ENCODE results near the gene FITM2.

FITM2 gene

GRCh38 chr20:44344723-44345122, 33.7 kb upstream of the FITM2 start:
- no peaks in the 10 kb centered on the region for H3K4me1 ChIP-seq (ENCODE audit: control extremely low read depth in 1 of 4, control insufficient read depth in 4 of 4, insufficient read depth in 4 of 4, low read length in 3 of 4)
- H3K36me3 ChIP-seq (ENCODE audit: control insufficient read depth in 4 of 4, insufficient read depth in 4 of 4, low read length in 3 of 4), result no peaks in the 10 kb centered on the region
- H3K27ac ChIP-seq (ENCODE audit: insufficient read depth in 1 of 2, low read depth in 1 of 2, low read length in 2 of 2, poor library complexity in 1 of 2, severe bottlenecking in 2 of 2), result no peak overlapping the region
- ChIA-PET POLR2A (no interaction called here), CTCF (no interaction called here)
- H3K27me3 ChIP-seq (replicated peaks in 2 of 5; ENCODE audit: control insufficient read depth in 4 of 5, insufficient read depth in 5 of 5, low read length in 4 of 5), result peaks cover 0 to 2% (median 0%) of the 10 kb centered on the region in 5 experiments
- no peak overlapping the region for H3K4me3 ChIP-seq (ENCODE audit: control insufficient read depth in 1 of 7, extremely low read depth in 1 of 7, insufficient read depth in 4 of 7, low read depth in 2 of 7, low read length in 6 of 7)
- DNase-seq, result no peak
- no CpG with 5 or more reads among the region's 4 CpGs for WGBS (ENCODE audit: insufficient coverage)
- H3K9me3 ChIP-seq (ENCODE audit: control extremely low read depth in 1 of 5, control insufficient read depth in 4 of 5, insufficient read depth in 2 of 5, low read depth in 1 of 5, low read length in 4 of 5), result no peaks in the 10 kb centered on the region

- Histone ChIP-seq H3K4me3 (ENCODE audit: control insufficient read depth in 1 of 7, extremely low read depth in 1 of 7, insufficient read depth in 4 of 7, low read depth in 2 of 7, low read length in 6 of 7) (no peak overlapping the region), H3K27ac (ENCODE audit: insufficient read depth in 1 of 2, low read depth in 1 of 2, low read length in 2 of 2, poor library complexity in 1 of 2, severe bottlenecking in 2 of 2) (no peak overlapping the region), H3K36me3 (ENCODE audit: control insufficient read depth in 4 of 4, insufficient read depth in 4 of 4, low read length in 3 of 4) (no peaks in the 10 kb centered on the region), H3K9me3 (ENCODE audit: control extremely low read depth in 1 of 5, control insufficient read depth in 4 of 5, insufficient read depth in 2 of 5, low read depth in 1 of 5, low read length in 4 of 5) (no peaks in the 10 kb centered on the region), H3K4me1 (ENCODE audit: control extremely low read depth in 1 of 4, control insufficient read depth in 4 of 4, insufficient read depth in 4 of 4, low read length in 3 of 4) (no peaks in the 10 kb centered on the region), H3K27me3 (replicated peaks in 2 of 5; ENCODE audit: control insufficient read depth in 4 of 5, insufficient read depth in 5 of 5, low read length in 4 of 5) (peaks cover 0 to 6% (median 0%) of the 10 kb centered on the region in 5 experiments)
- CTCF ChIA-PET, result no interaction called here
- 98% methylated on average over 7 of the region's 12 CpGs for WGBS (ENCODE audit: insufficient coverage)
- POLR2A ChIA-PET, result no interaction called here
- DNase-seq, result no peak
These were observed 32.2 kb upstream of the FITM2 start for GRCh38 chr20:44343162-44343675.

GRCh38 chr20:44342248-44342647, 31.2 kb upstream of the FITM2 start:
- no peaks in the 10 kb centered on the region for H3K4me1 ChIP-seq (ENCODE audit: control extremely low read depth in 1 of 4, control insufficient read depth in 4 of 4, insufficient read depth in 4 of 4, low read length in 3 of 4)
- H3K9me3 ChIP-seq (ENCODE audit: control extremely low read depth in 1 of 5, control insufficient read depth in 4 of 5, insufficient read depth in 2 of 5, low read depth in 1 of 5, low read length in 4 of 5), result no peaks in the 10 kb centered on the region
- H3K27ac ChIP-seq (ENCODE audit: insufficient read depth in 1 of 2, low read depth in 1 of 2, low read length in 2 of 2, poor library complexity in 1 of 2, severe bottlenecking in 2 of 2), result no peak overlapping the region
- H3K27me3 ChIP-seq (replicated peaks in 2 of 5; ENCODE audit: control insufficient read depth in 4 of 5, insufficient read depth in 5 of 5, low read length in 4 of 5), result peaks cover 0 to 12% (median 0%) of the 10 kb centered on the region in 5 experiments
- 81% methylated on average over 4 of the region's 6 CpGs for WGBS (ENCODE audit: insufficient coverage)
- ChIA-PET POLR2A (no interaction called here), CTCF (interaction anchor here (1.2 kb wide), 1 partner anchor 124 kb away, joined by 3 read pairs; no protein-coding TSS in a partner anchor)
- no peaks in the 10 kb centered on the region for H3K36me3 ChIP-seq (ENCODE audit: control insufficient read depth in 4 of 4, insufficient read depth in 4 of 4, low read length in 3 of 4)
- H3K4me3 ChIP-seq (ENCODE audit: control insufficient read depth in 1 of 7, extremely low read depth in 1 of 7, insufficient read depth in 4 of 7, low read depth in 2 of 7, low read length in 6 of 7), result no peak overlapping the region
- DNase-seq, result no peak

GRCh38 chr20:44336725-44337380, 25.9 kb upstream of the FITM2 start, which contains the start of gene R3HDML:
TSS of gene R3HDML (plus strand) at chr20:44337043. CDS start at chr20:44337158, 115 bp downstream.
- WGBS (ENCODE audit: insufficient coverage), result 95% methylated on average over 16 of the region's 16 CpGs
- no peaks in the 10 kb centered on the region for H3K9me3 ChIP-seq (ENCODE audit: control extremely low read depth in 1 of 5, control insufficient read depth in 4 of 5, insufficient read depth in 2 of 5, low read depth in 1 of 5, low read length in 4 of 5)
- ChIA-PET POLR2A (no interaction called here), CTCF (no interaction called here)
- H3K4me1 ChIP-seq (ENCODE audit: control extremely low read depth in 1 of 4, control insufficient read depth in 4 of 4, insufficient read depth in 4 of 4, low read length in 3 of 4), result no peaks in the 10 kb centered on the region
- H3K36me3 ChIP-seq (ENCODE audit: control insufficient read depth in 4 of 4, insufficient read depth in 4 of 4, low read length in 3 of 4), result no peaks in the 10 kb centered on the region
- no peak within 1 kb of the TSS for H3K4me3 ChIP-seq (ENCODE audit: control insufficient read depth in 1 of 7, extremely low read depth in 1 of 7, insufficient read depth in 4 of 7, low read depth in 2 of 7, low read length in 6 of 7)
- DNase-seq, result no peak
- H3K27ac ChIP-seq (ENCODE audit: insufficient read depth in 1 of 2, low read depth in 1 of 2, low read length in 2 of 2, poor library complexity in 1 of 2, severe bottlenecking in 2 of 2), result no peak within 1 kb of the TSS
- H3K27me3 ChIP-seq (replicated peaks in 2 of 5; ENCODE audit: control insufficient read depth in 4 of 5, insufficient read depth in 5 of 5, low read length in 4 of 5), result peaks cover 0 to 24% (median 16%) of the 10 kb centered on the region in 5 experiments

GRCh38 chr20:44336086-44336485, 25.1 kb upstream of the FITM2 start:
- POLR2A ChIA-PET, result no interaction called here

GRCh38 chr20:44335675-44336074, 24.7 kb upstream of the FITM2 start:
- Histone ChIP-seq H3K36me3 (ENCODE audit: control insufficient read depth in 4 of 4, insufficient read depth in 4 of 4, low read length in 3 of 4) (no peaks in the 10 kb centered on the region), H3K4me3 (ENCODE audit: control insufficient read depth in 1 of 7, extremely low read depth in 1 of 7, insufficient read depth in 4 of 7, low read depth in 2 of 7, low read length in 6 of 7) (no peak overlapping the region), H3K27me3 (replicated peaks in 2 of 5; ENCODE audit: control insufficient read depth in 4 of 5, insufficient read depth in 5 of 5, low read length in 4 of 5) (peaks cover 0 to 24% (median 16%) of the 10 kb centered on the region in 5 experiments), H3K27ac (ENCODE audit: insufficient read depth in 1 of 2, low read depth in 1 of 2, low read length in 2 of 2, poor library complexity in 1 of 2, severe bottlenecking in 2 of 2) (no peak overlapping the region), H3K4me1 (ENCODE audit: control extremely low read depth in 1 of 4, control insufficient read depth in 4 of 4, insufficient read depth in 4 of 4, low read length in 3 of 4) (no peaks in the 10 kb centered on the region), H3K9me3 (ENCODE audit: control extremely low read depth in 1 of 5, control insufficient read depth in 4 of 5, insufficient read depth in 2 of 5, low read depth in 1 of 5, low read length in 4 of 5) (no peaks in the 10 kb centered on the region)
- 83% methylated on average over 2 of the region's 2 CpGs for WGBS (ENCODE audit: insufficient coverage)
- ChIA-PET POLR2A (no interaction called here), CTCF (no interaction called here)
- DNase-seq, result no peak

More at GRCh38 chr20:44336086-44336485, 25.1 kb upstream of the FITM2 start:
- H3K27ac ChIP-seq (ENCODE audit: insufficient read depth in 1 of 2, low read depth in 1 of 2, low read length in 2 of 2, poor library complexity in 1 of 2, severe bottlenecking in 2 of 2), result no peak overlapping the region
- no peaks in the 10 kb centered on the region for H3K9me3 ChIP-seq (ENCODE audit: control extremely low read depth in 1 of 5, control insufficient read depth in 4 of 5, insufficient read depth in 2 of 5, low read depth in 1 of 5, low read length in 4 of 5)
- H3K27me3 ChIP-seq (replicated peaks in 2 of 5; ENCODE audit: control insufficient read depth in 4 of 5, insufficient read depth in 5 of 5, low read length in 4 of 5), result peaks cover 0 to 24% (median 16%) of the 10 kb centered on the region in 5 experiments
- no peak overlapping the region for H3K4me3 ChIP-seq (ENCODE audit: control insufficient read depth in 1 of 7, extremely low read depth in 1 of 7, insufficient read depth in 4 of 7, low read depth in 2 of 7, low read length in 6 of 7)
- no peaks in the 10 kb centered on the region for H3K4me1 ChIP-seq (ENCODE audit: control extremely low read depth in 1 of 4, control insufficient read depth in 4 of 4, insufficient read depth in 4 of 4, low read length in 3 of 4)
- no peak for DNase-seq
- 45% methylated on average over 15 of the region's 15 CpGs for WGBS (ENCODE audit: insufficient coverage)
- CTCF ChIA-PET, result no interaction called here
- no peaks in the 10 kb centered on the region for H3K36me3 ChIP-seq (ENCODE audit: control insufficient read depth in 4 of 4, insufficient read depth in 4 of 4, low read length in 3 of 4)

- POLR2A ChIA-PET, result no interaction called here
- H3K27ac ChIP-seq (ENCODE audit: insufficient read depth in 1 of 2, low read depth in 1 of 2, low read length in 2 of 2, poor library complexity in 1 of 2, severe bottlenecking in 2 of 2), result no peak overlapping the region
- H3K27me3 ChIP-seq (replicated peaks in 2 of 5; ENCODE audit: control insufficient read depth in 4 of 5, insufficient read depth in 5 of 5, low read length in 4 of 5), result peaks cover 0 to 24% (median 16%) of the 10 kb centered on the region in 5 experiments
- WGBS (ENCODE audit: insufficient coverage), result 85% methylated on average over 4 of the region's 4 CpGs
- no peaks in the 10 kb centered on the region for H3K9me3 ChIP-seq (ENCODE audit: control extremely low read depth in 1 of 5, control insufficient read depth in 4 of 5, insufficient read depth in 2 of 5, low read depth in 1 of 5, low read length in 4 of 5)
- DNase-seq, result no peak
- H3K4me3 ChIP-seq (ENCODE audit: control insufficient read depth in 1 of 7, extremely low read depth in 1 of 7, insufficient read depth in 4 of 7, low read depth in 2 of 7, low read length in 6 of 7), result no peak overlapping the region
- H3K4me1 ChIP-seq (ENCODE audit: control extremely low read depth in 1 of 4, control insufficient read depth in 4 of 4, insufficient read depth in 4 of 4, low read length in 3 of 4), result no peaks in the 10 kb centered on the region
- no peaks in the 10 kb centered on the region for H3K36me3 ChIP-seq (ENCODE audit: control insufficient read depth in 4 of 4, insufficient read depth in 4 of 4, low read length in 3 of 4)
- CTCF ChIA-PET, result no interaction called here
These were observed 23.7 kb upstream of the FITM2 start for GRCh38 chr20:44334709-44335108.

Data from common myeloid progenitor, CD34-positive (primary cell).